HPDE6-E6E7 (cell line): ENCODE measurements around the gene SMARCE1.

Experiments used
- DNase-seq: peaks from one replicate; pipeline ENCODE4 v3.0.0; 2011; ENCODE audit warnings: missing footprints; ENCODE audit errors: extremely low spot score

SMARCE1 gene

DNA sequence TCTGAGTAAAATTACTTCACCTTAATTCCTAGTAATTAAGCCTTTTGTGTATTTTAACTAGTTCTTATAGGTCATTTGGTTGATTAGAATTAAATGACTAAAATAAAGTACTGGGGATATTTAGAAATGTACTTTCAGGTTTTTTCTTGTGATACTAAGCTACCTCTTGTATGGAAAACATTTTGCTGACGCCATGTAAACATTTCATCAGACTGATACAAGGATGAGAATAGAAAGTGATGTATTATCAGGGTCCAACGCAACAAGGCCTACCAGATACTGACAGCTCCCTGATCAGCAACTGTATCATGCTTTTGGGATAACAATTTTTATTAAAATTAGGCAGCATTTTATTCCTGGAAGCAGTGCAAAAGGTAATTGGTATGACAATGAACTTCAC is 1.7 kb downstream of the SMARCE1 start:
- DNase-seq, result no peak

GRCh38 chr17:40645291-40645690 is 2.3 kb downstream of the SMARCE1 start:
- no peak for DNase-seq

DNA sequence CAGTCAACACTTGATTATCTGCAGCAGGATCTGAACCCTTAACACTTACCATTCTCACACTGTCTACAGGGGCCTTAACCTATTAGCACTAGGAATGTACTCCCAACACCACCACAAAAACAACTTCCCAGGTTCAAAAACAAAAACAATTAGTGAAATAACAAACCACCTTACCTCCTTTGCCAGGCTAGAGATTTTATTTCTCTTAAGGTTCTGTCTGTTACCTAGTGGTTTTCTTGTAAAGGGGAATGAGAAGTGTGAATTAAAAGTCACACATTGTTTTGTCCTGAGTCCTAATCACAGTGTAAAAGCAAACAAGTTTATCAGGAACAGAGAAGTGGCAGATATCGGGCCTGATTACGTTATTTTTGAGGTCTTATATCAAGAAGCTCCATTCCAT is 9.7 kb downstream of the SMARCE1 start:
- DNase-seq, result no peak

- no peak for DNase-seq
Measured at GRCh38 chr17:40633871-40634270, 13.7 kb downstream of the SMARCE1 start.

DNA sequence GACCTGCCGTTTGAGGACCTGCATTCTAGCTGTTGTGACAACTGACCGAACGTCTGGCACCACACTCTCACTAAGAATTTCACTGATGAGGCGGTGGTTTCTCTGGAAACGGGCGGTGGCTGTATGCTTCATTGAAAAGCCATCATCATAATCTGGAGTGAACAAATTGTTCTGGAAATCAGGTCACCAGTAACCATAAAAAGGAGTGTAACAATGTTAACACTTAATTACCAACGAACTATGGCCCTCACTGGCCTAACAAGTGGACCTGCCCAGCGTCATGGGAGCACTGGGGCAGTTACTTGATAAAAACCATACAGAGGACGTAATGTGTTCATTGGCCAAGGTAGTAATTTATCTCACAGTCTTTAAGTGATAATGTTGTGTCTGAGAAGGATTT is 15.4 kb downstream of the SMARCE1 start:
- no peak for DNase-seq

GRCh38 chr17:40629842-40630241 is 17.8 kb downstream of the SMARCE1 start:
- DNase-seq, result no peak

DNA sequence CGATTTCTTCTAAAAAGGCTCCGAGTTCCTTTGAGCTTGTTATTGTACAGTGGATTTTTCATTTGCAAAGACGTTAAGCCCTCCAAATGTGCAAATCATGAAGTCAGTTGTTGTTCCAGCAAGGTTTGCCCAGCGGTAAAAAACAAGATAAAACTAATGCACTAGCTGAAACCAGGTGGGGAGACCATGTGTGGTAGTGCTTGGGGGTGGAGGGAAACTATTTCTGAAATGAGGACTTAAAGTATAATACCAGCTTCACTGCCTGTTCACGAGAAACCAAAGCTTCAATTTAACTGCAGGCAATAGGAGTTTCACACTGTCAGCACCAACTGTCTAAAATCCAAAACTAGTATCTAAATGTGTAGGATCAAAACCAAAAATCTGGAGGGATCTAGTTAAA is 22.3 kb downstream of the SMARCE1 start:
- DNase-seq, result no peak

DNA sequence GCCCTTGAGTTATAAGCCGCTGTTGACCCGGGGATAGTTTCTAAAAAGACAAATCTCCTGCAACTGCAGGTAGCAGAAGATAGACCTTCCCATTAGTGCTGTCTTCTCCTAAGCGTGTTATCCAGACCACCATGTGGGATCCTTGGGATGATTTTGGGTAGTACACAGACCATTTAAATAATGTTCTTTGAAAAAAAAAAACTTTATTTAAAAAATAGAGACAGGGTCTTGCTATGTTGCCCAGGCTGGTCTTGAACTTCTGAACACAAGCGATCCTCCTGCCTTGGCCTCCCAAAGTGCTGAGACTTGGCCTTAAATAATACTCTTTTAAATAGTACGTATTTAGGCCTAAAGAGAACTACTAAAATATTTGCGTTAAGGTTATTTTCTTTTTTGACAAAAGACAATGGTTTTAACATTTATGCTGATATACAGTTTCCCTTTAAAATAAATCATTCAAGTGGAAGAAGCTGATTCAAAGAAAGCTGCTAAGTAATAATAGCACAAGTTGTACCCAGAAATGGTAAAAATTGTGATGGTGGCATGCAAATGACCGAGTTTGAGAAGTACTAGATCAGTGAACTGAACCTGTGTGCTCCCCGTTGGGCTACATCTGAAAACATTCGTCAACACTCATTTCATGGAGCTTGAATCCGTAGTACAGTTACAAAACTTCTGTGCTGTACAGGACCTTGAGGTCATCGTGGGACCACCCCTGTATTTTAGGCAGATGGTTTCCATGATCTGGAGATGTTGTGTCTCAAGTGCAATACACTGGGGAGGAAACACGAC is 24.0 kb downstream of the SMARCE1 start:
- no peak for DNase-seq

DNA sequence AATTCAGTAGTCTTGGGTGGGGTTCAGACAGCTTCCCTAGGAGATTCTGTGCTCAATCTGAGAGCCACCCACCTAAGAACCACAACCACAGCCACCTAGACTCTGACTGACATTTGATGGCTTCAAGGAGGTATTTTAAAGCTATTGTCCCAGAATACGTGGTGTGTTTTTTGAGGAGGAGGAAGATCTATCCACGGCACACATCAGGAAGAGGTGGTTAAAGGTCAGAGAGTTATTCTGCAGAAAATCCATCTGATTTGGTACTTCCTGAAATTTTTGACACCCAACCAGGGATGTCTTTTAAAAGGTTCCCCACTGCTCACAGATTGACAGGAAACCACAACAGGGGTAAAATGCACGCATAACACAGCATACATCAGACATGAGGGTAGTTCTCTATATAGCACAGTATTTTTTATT is 25.1 kb downstream of the SMARCE1 start:
- DNase-seq, result no peak

DNA sequence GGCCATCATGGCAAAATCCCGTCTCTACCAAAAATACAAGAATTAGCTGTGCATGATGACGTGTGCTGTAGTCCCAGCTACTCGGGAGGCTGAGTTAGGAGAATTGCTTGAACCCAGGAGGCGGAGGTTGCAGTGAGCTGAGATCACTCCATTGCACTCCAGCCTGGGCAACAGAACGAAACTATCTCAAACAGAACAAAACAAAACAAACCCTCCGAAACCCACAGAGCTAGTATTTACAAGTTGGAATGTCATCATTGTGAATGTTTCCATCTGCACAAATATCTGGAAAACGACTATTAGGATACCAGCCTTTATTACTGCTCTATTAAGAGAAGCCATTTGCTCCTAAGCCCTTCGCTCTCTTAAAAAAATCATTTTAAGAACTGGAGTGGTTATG is 26.0 kb downstream of the SMARCE1 start:
- no peak for DNase-seq

DNA sequence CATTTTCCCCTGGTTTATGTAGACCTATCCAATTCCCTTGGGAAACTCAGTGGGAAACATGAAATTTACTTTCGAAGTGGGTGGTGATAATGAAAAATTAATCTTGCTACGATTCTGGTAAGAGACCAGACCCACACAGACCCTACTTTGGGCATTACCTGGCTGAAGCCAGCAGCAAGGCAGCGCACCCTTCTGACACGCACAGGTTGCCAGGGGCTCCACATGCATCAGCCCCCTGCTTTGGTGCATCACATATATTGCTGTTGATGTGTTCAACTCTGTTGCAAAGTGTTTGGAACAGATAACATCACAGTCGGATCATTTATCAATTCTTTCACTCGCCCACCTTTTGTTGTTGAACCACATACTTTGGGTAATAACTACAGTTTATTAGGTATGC is 26.6 kb downstream of the SMARCE1 start:
- no peak for DNase-seq

- no peak for DNase-seq
Measured at GRCh38 chr17:40618754-40619625, 28.6 kb downstream of the SMARCE1 start.

DNA sequence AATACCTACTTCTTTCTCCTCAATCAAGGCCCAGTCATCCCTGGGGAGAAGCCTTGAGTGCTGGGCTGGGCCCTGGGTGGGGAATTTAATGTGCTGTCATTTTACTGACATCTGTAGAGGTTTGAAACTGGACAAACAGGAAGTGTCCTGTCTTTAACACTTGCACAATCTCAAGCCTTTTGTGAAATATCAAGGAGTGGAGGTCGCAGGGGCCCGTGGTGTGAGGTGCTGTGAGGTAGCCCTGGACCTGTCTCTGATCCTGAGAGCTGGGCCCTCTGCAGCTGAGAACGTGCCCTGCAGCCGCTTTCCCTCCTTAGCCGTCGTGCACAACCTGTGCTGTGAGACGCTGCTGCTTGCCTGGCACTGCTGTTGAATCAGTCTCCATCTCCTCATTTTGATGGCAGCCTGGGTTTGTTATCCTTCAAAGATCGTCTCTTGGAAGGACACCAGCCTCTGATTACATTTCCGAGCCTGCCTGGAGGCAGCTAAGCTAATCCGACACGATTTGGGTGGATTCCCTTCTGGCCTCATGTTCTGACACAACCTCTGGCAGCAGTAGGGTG is 29.9 kb downstream of the SMARCE1 start:
- DNase-seq, result peak; percentile 42

GRCh38 chr17:40616592-40616991 is 31.0 kb downstream of the SMARCE1 start:
- DNase-seq, result no peak

DNA sequence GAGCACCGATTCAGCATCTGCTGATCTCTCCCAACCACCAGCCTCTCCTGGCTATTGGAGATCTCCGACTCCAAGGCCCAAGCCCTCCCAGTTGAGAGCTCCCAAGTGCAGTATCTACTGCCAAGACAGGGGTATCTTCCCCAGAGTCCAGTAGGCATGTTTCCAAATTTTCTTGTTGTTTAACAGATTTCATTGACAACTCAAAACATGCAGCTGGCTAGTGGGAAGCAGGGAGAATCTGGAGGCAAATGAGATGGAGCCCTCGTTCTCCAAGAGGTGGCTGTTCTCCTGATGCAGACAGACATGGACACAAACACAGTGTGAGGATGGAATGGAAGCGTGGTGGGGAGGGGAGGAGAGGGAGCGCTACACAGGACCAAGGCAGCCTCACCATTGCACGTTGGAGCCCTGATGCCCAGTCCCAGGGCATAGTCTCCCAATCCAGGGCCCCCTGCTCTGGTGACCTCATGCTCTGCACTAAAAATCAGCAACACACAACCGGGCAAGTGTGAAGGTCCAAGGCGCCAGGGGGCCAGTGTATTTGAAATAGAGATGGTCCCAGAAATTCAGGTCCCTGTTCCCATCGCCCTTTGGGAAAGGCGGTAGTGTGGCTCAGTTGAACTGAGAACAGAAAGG is 31.7 kb downstream of the SMARCE1 start:
- DNase-seq, result no peak

DNA sequence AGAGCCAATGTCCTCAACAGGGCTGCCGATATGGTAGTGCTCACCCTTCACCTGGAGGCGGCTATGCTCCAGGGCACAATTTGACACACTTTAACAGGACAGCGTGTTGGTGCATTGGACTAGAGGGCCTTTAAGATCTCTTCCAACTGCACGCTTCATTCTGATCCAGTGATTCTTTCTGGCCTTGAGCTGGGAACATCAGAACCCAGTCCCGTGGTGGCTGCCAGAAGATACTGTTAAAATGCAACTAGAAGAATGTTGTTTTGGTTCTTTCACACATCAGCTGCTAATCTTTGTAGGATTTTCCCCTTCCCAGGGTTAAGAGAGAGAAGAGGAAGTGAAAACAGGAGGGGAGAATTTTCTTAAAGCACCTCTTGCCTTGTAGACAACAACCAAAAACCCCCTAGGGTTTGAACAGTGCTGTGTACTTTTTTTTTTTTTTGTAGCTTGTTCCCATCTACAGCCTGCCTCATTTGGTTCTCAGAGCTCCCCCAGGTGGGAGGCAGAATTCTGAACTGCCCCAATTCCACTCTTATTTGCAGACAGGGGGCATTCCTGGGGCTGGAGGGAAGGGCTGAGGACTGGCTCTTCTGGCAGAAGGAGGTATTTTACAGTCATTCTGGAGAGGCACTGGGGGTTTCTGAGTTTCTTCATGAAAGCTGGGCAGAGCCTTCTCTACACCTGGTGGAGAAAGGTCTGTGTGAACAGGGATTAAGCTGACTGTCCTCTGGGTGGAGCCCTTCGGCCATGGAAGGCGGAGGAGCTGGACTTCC is 32.4 kb downstream of the SMARCE1 start:
- DNase-seq, result peak; percentile 75

DNA sequence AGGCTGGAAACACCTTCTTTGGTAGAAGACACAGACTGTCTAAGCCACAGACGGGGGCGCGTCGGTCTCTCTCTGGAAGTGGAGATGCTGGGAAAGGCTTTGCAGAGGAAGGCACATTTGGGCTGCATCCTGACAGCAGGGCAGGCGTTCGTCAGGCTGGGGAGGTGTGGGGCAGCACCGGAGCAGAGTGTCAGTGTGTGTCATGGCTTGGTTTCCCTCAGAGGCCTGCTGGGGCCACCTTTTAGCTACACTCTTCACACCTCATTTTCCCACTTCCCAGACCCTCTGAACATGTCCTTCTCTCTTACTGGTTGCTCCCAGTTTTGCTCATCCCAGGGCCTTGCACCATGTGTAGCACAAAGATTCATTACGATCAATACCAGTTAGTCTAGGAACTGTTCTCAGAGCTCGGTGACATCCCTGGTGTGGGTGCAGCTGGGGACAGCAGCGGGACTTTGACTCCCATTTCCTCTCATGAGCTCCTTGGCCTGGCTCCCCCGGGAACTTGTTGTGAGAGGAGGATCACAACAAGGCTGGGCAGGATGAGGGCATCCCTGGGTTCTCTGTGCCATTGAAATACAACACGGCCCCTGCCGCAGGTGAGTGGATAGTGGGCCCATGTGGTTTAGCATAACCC is 33.1 kb downstream of the SMARCE1 start:
- no peak for DNase-seq

- no peak for DNase-seq
Measured at GRCh38 chr17:40613467-40614154, 34.0 kb downstream of the SMARCE1 start.

- peak; percentile 31 for DNase-seq
Measured at GRCh38 chr17:40612599-40613244, 34.9 kb downstream of the SMARCE1 start.
